ENCODE measurements around the gene TMEM238. TPM values are rescaled to one million over a fixed set of nuclear protein-coding genes. Genes with fewer than 3 reads are reported as not detected.

Gene TMEM238
- total and polyA plus RNA-seq, 9 of the 15 experiments (the other 6 are each of a cell fraction or from before 2014, with no cell fraction given), result 0.18 to 5.1 (median 1.3) TPM; not detected in 4

DNA sequence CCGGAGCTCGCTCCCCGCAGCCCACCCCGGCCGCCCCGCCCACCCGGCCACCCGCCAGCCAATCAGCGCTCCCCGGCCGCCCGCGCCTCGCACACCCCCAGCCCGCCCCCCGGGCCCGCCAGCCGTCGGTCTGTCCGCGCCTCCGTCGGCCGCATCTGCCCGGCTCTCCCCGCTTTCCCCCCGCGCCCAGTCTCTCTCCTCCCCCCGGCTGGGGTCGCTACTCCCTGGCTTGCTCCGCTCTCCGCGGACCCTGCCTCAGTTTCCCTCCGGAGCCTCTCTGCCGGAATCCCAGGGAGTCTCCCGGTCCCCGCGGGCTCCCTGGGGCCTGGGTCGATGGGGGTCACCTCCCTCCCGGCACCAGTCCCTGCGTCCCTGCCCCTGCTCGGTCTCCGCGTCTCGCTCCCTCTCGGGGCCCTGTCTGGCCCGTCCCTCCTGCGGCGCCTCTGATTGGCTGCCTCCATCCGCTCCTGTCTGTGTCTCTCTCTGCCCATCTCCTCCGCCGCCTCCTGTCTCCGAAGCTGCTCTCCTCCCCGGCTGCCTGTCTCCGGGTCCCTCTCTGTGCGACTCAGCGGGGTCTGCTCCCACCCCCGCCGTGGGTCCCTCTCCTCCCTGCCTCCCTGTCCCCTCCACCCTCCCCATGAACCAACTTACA, 14.3 kb downstream of the TMEM238 start (continued):
- TF ChIP-seq, protein P1, sequence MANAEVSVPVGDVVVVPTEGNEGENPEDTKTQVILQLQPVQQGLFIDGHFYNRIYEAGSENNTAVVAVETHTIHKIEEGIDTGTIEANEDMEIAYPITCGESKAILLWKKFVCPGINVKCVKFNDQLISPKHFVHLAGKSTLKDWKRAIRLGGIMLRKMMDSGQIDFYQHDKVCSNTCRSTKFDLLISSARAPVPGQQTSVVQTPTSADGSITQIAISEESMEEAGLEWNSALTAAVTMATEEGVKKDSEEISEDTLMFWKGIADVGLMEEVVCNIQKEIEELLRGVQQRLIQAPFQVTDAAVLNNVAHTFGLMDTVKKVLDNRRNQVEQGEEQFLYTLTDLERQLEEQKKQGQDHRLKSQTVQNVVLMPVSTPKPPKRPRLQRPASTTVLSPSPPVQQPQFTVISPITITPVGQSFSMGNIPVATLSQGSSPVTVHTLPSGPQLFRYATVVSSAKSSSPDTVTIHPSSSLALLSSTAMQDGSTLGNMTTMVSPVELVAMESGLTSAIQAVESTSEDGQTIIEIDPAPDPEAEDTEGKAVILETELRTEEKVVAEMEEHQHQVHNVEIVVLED (CRISPR knock-in tag; IDR thresholded peaks at IDR 0.05), result no peak
- TF ChIP-seq RBM14 (IDR thresholded peaks at IDR 0.05; ENCODE audit: borderline replicate concordance, insufficient read depth, low read depth, low read length) (0 out of 2 replicates have a peak, but pooled peaks have one; percentile 12), IFI16 (CRISPR knock-in tag; IDR thresholded peaks at IDR 0.05) (no peak), TCF7L2 (IDR thresholded peaks at IDR 0.05; ENCODE audit: low read depth, low read length) (no peak), CHD4 (IDR thresholded peaks at IDR 0.05; ENCODE audit: insufficient read depth, insufficient replicate concordance, low read depth, low read length, poor library complexity, severe bottlenecking) (no peak), PCBP1 (IDR thresholded peaks at IDR 0.05; ENCODE audit: low read depth, low read length, poor library complexity, severe bottlenecking) (peak; percentile 38), PURB (CRISPR knock-in tag; IDR thresholded peaks at IDR 0.05; ENCODE audit: low read depth) (no peak), RNF2 (IDR thresholded peaks at IDR 0.05) (no peak), CTBP1 (IDR thresholded peaks at IDR 0.05; ENCODE audit: borderline replicate concordance) (0 out of 2 replicates have a peak, but pooled peaks have one; percentile 12), HMG20A (CRISPR knock-in tag; conservative IDR thresholded peaks at IDR 0.05) (no peak), DIDO1 (tag; IDR thresholded peaks at IDR 0.05; ENCODE audit: low read depth) (no peak), MAFK (IDR thresholded peaks at IDR 0.05; ENCODE audit: low read length) (no peak), ZNF830 (CRISPR knock-in tag; IDR thresholded peaks at IDR 0.05) (no peak), ETV1 (tag; conservative IDR thresholded peaks at IDR 0.05; ENCODE audit: low read depth) (no peak)
- TF ChIP-seq, protein P2, sequence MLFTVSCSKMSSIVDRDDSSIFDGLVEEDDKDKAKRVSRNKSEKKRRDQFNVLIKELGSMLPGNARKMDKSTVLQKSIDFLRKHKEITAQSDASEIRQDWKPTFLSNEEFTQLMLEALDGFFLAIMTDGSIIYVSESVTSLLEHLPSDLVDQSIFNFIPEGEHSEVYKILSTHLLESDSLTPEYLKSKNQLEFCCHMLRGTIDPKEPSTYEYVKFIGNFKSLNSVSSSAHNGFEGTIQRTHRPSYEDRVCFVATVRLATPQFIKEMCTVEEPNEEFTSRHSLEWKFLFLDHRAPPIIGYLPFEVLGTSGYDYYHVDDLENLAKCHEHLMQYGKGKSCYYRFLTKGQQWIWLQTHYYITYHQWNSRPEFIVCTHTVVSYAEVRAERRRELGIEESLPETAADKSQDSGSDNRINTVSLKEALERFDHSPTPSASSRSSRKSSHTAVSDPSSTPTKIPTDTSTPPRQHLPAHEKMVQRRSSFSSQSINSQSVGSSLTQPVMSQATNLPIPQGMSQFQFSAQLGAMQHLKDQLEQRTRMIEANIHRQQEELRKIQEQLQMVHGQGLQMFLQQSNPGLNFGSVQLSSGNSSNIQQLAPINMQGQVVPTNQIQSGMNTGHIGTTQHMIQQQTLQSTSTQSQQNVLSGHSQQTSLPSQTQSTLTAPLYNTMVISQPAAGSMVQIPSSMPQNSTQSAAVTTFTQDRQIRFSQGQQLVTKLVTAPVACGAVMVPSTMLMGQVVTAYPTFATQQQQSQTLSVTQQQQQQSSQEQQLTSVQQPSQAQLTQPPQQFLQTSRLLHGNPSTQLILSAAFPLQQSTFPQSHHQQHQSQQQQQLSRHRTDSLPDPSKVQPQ (CRISPR knock-in tag; IDR thresholded peaks at IDR 0.05; ENCODE audit: borderline replicate concordance), result no peak
- TF ChIP-seq, protein P3, sequence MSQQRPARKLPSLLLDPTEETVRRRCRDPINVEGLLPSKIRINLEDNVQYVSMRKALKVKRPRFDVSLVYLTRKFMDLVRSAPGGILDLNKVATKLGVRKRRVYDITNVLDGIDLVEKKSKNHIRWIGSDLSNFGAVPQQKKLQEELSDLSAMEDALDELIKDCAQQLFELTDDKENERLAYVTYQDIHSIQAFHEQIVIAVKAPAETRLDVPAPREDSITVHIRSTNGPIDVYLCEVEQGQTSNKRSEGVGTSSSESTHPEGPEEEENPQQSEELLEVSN (IDR thresholded peaks at IDR 0.05; ENCODE audit: borderline replicate concordance in 1 of 2, extremely low read depth in 1 of 2, insufficient read depth in 1 of 2, insufficient read length in 1 of 2, low read depth in 1 of 2, low read length in 1 of 2, poor library complexity in 1 of 2, severe bottlenecking in 1 of 2), result peak in 1 of 2 experiments; percentile 22

Measured in K562 (cell line).